Right atrium auricular region (tissue), 2 donors: ENCODE measurements around the gene CSRP3. TPM values are rescaled to one million over a fixed set of nuclear protein-coding genes. Genes with fewer than 3 reads are reported as not detected.

Experiments
- DNase-seq: peaks from one replicate; pipeline ENCODE4 v3.0.0-alpha.2; 2019; ENCODE audit warnings: low spot score
- H3K27ac ChIP-seq, 2 donors: fragments of 200-600 bp; sonication (generic); 1 replicate in 1 of 2; 2 replicates in 1 of 2; pipeline ENCODE4 v1.5.1; 2016 to 2019
- H3K27me3 ChIP-seq, 2 donors: fragments of 200-600 bp; sonication (generic); one replicate each; pipeline versions ENCODE4 v1.5.1 to v1.6.0; 2017 to 2019
- H3K36me3 ChIP-seq: fragments of 200-600 bp; sonication (generic); one replicate; pipeline ENCODE4 v1.5.1; 2016
- H3K4me1 ChIP-seq, 2 donors: fragments of 200-600 bp; sonication (generic); one replicate each; pipeline versions ENCODE4 v1.5.1 to v1.6.0; 2017 to 2019
- H3K4me3 ChIP-seq, 2 donors: fragments of 200-600 bp; sonication (generic); 1 replicate in 1 of 2; 2 replicates in 1 of 2; pipeline ENCODE4 v1.5.1; 2017 to 2019; ENCODE audit warnings: mild to moderate bottlenecking in 1 of 2, moderate library complexity in 1 of 2
- H3K9me3 ChIP-seq, 2 donors: fragments of 200-600 bp; sonication (generic); one replicate each; pipeline ENCODE4 v1.5.1; 2019
- total RNA-seq, 2 donors: library from RNA; depleted of rRNA; stranded (reverse); fragments of >200 nt; gene quantifications; one replicate each; pipeline ENCODE4 v1.1.0, GENCODE V29; 2016
- TF ChIP-seq, protein P1 (sequence below), 2 donors: fragments of 200-600 bp; sonication (generic); IDR thresholded peaks; one replicate each; pipeline ENCODE4 v1.5.1; 2019; ENCODE audit warnings: antibody characterized with exemption in 2 of 2

The CSRP3 gene
- total RNA-seq, 2 donors from 2014 or later: 1,021 to 1,621 TPM

DNA sequence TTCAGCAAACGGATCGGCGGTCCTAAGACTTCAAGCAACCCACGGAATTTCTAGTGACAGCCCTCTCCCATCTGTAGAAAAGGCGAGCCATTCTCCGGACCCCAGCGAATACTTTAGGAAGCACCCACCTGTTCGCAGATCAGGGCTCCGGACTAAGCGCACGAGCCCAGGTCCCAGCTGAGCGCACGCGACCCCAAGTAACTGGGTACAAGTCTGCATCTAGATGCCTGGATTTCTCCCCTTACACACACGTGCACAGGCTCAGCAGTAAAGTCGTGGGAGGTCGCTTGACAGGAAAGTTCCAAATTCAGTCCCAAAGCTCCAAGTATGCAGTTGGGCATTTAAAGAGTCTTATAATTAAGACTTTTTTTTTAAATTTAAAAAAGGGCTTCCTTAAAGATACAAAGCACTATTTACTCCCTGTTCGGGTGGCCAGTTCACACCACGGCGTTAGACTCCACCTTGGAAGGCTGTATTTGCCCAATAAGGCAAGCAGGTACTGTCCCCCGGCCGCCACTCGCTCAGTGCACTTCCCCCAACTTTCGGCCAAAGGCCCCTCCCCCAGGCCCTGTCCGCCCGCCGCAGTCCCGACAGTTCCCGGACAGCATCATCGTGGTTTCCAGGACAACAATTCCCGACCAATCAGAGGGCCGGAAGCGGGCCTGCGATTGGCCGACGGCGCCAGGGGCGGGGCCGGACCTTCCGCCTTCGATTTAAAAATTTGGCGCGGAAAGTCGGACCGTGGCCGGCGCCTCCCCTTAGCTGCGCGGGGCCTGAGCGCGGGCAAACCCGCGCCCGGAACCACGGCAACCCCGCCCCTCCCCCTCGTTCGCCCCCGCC, 38.9 kb upstream of the CSRP3 start, which contains the start of gene E2F8:
Gene E2F8 (minus strand): TSS at position 526 of the 840 bp plus-strand sequence. CDS start 824 bp downstream, outside the sequence.
- Histone ChIP-seq H3K36me3 (no peaks in the 10 kb centered on the region), H3K4me1 (peaks cover 0 to 40% of the 10 kb centered on the region in 2 donors), H3K4me3 (peak within 1 kb of the TSS; percentile 48 to 67), H3K27me3 (peaks cover 8 to 16% of the 10 kb centered on the region in 2 donors), H3K9me3 (no peaks in the 10 kb centered on the region), H3K27ac (peak within 1 kb of the TSS; percentile 73 to 77)
- TF ChIP-seq, protein P1, sequence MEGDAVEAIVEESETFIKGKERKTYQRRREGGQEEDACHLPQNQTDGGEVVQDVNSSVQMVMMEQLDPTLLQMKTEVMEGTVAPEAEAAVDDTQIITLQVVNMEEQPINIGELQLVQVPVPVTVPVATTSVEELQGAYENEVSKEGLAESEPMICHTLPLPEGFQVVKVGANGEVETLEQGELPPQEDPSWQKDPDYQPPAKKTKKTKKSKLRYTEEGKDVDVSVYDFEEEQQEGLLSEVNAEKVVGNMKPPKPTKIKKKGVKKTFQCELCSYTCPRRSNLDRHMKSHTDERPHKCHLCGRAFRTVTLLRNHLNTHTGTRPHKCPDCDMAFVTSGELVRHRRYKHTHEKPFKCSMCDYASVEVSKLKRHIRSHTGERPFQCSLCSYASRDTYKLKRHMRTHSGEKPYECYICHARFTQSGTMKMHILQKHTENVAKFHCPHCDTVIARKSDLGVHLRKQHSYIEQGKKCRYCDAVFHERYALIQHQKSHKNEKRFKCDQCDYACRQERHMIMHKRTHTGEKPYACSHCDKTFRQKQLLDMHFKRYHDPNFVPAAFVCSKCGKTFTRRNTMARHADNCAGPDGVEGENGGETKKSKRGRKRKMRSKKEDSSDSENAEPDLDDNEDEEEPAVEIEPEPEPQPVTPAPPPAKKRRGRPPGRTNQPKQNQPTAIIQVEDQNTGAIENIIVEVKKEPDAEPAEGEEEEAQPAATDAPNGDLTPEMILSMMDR (IDR thresholded peaks at IDR 0.05): no peak
- DNase-seq: peak; percentile 90

DNA sequence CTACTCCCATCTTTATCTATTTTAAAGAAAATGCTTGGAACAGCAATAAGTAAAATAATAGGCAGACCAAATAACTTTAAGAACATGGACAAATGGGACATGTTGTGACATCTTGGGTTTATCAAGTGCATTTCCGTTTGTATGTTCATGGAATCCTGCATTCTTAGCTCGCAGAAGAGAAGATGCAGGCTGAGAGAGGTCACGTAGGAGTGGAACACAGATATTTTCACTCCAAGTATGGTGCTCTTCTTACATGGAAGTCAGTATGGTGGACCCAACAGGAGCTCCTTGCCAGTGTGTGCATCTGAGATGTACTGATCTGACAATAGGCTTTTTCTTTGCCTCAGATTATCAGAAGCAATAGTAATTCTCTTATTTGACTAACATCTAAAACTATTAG, 37.3 kb upstream of the CSRP3 start:
- H3K9me3 ChIP-seq: no peaks in the 10 kb centered on the region
- DNase-seq: no peak
- no peak overlapping the region for H3K4me3 ChIP-seq
- peaks cover 0 to 40% of the 10 kb centered on the region in 2 donors for H3K4me1 ChIP-seq
- H3K36me3 ChIP-seq: no peaks in the 10 kb centered on the region
- peaks cover 8 to 16% of the 10 kb centered on the region in 2 donors for H3K27me3 ChIP-seq
- H3K27ac ChIP-seq: peak overlapping the region; percentile 16 to 56
- TF ChIP-seq, protein P1 (IDR thresholded peaks at IDR 0.05): no peak

DNA sequence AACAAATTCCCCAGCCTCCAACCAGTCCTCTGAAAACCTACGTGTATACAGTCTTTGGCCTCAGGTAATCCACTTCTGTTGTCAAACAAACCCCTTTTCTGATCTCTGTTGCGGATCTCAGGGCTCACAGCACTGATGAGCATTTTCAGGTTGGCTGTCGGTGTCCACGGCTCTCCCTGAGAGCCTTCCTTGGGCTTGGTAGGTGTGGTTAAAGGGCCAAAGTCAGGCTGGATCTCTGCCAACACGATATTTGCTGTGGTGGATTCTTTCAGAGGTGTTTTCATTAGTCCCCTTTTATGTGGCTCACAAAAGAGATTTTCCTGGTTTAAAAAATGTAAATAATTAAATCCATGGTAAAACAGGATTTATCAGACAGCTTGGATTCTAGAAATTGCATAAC, 36.0 kb upstream of the CSRP3 start:
- H3K4me3 ChIP-seq: peak overlapping the region in 1 of 2 donors; percentile 9
- H3K27ac ChIP-seq: peak overlapping the region; percentile 42 to 56
- DNase-seq: no peak
- TF ChIP-seq, protein P1 (IDR thresholded peaks at IDR 0.05): no peak
- no peaks in the 10 kb centered on the region for H3K9me3 ChIP-seq
- H3K36me3 ChIP-seq: no peaks in the 10 kb centered on the region
- peaks cover 0 to 46% of the 10 kb centered on the region in 2 donors for H3K4me1 ChIP-seq
- peaks cover 8 to 16% of the 10 kb centered on the region in 2 donors for H3K27me3 ChIP-seq

DNA sequence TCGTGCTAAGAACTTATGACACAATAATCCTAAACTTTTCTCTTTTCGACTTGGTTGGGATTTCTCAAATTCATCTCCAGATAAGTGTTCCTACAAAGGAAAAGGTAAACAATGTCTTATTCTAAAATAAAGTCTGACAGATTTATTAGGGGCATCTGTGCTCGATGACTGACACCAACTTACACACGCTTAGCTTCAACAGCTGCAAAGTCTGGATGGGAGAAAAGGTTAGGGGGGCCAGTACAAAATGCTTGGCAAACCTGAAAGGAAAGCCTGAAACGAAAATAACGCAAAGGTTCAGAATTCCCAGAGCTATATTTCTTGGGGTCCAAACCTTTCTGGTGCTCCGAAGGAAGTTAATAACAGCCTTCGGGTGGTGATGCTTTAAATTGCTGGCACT, 35.6 kb upstream of the CSRP3 start:
- H3K4me1 ChIP-seq: peaks cover 0 to 43% of the 10 kb centered on the region in 2 donors
- peak overlapping the region in 1 of 2 donors; percentile 9 for H3K4me3 ChIP-seq
- H3K9me3 ChIP-seq: no peaks in the 10 kb centered on the region
- peak overlapping the region; percentile 42 to 56 for H3K27ac ChIP-seq
- TF ChIP-seq, protein P1 (IDR thresholded peaks at IDR 0.05): no peak
- DNase-seq: no peak
- H3K27me3 ChIP-seq: peaks cover 8 to 11% of the 10 kb centered on the region in 2 donors
- H3K36me3 ChIP-seq: no peaks in the 10 kb centered on the region

DNA sequence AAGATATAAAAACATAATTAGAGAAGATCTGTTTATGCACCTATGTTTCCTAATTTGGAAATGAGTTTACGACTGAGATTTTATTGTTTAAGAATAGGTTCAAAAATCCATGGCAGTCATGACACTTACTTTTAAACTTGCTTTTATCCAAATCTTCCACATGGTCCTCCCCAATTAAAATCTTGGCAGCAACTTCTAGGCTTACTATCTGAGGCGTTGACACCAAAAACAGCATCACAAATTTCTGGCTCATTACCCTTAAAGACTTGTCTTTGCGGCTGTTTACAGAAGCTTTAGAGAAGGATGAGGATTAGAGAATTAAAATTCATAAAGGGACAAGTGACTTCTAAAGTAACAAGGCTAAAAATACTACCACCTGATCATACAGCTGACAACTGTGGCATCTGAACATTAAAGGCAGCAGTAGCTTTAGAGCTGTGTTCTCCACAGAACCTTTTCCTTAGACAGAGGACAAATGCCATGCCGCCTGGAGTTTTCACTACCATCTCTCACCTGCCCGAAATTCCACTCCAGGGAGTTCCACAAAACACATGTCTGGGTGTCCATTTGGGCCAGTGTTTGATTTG, 32.5 kb upstream of the CSRP3 start:
- no peaks in the 10 kb centered on the region for H3K9me3 ChIP-seq
- no peaks in the 10 kb centered on the region for H3K36me3 ChIP-seq
- H3K27ac ChIP-seq: peak overlapping the region; percentile 54 to 67
- no peak overlapping the region for H3K4me3 ChIP-seq
- H3K4me1 ChIP-seq: peaks cover 0 to 22% of the 10 kb centered on the region in 2 donors
- no peaks in the 10 kb centered on the region for H3K27me3 ChIP-seq
- DNase-seq: no peak
- TF ChIP-seq, protein P1 (IDR thresholded peaks at IDR 0.05): no peak
